ENCODE measurements around the gene LEFTY2. TPM values are rescaled to one million over a fixed set of nuclear protein-coding genes. Genes with fewer than 3 reads are reported as not detected.
"Not testable (repeated sequence)": the region's sequence is repeated elsewhere in the genome, so short reads cannot be mapped to it uniquely, and the experiment has no call there.

Gene LEFTY2
- total and polyA plus RNA-seq, 12 donors: 0.23 to 1.4 (median 0.56) TPM

DNA sequence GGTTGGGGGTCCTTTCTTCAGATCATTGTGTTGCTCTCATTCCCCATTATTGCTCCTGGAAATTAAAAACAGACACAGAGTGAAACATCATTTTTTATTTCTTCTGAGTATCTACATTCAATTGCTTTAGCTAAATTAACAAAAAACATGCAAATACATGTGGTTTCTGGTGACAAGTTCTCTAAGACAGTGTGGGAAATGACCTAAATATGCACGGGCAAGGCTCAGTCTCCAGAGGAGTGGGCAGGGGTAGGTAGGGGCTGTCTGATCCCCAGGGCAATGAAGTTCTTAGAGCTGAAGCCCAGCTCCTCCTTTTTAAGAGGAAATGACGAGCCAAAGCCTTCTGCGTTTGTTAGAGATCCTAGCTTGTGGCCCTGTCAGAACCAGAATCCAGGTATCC is 4.5 kb downstream of the LEFTY2 start:
- TF ChIP-seq CTCF (IDR thresholded peaks at IDR 0.05): no peak
- Histone ChIP-seq H3K27me3 (no peaks in the 10 kb centered on the region), H3K36me3 (no peaks in the 10 kb centered on the region), H3K27ac (no peak overlapping the region), H3K4me3 (no peak overlapping the region), H3K4me1 (peaks cover 5 to 22% (median 17%) of the 10 kb centered on the region in 9 donors), H3K9me3 (no peaks in the 10 kb centered on the region)
- no peak for DNase-seq
- WGBS, 2 donors: 67 to 76% methylated on average over 3 of the region's 3 CpGs
- ATAC-seq: no peak
- intact Hi-C loops (cut with DNase I): no loop called here

DNA sequence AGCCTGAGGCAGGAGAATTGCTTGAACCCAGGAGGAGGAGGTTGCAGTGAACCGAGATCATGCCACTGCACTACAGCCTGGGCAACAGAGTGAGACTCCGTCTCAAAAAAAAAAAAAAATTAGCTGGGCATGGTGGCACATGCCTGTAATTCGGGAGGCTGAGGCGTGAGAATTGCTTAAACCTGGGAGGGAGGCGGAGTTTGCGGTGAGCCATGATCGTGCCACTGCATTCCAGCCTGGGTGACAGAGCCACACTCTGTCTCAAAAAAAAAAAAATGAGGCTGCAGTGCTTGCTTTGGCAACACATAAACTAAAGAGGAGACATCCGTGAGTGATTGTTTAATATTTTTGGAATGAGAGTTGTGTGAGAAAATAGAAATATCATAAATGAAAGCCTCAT is 4.9 kb downstream of the LEFTY2 start:
- 90 to 93% methylated on average over 8 of the region's 8 CpGs for WGBS, 2 donors
- not testable (repeated sequence) for DNase-seq

DNA sequence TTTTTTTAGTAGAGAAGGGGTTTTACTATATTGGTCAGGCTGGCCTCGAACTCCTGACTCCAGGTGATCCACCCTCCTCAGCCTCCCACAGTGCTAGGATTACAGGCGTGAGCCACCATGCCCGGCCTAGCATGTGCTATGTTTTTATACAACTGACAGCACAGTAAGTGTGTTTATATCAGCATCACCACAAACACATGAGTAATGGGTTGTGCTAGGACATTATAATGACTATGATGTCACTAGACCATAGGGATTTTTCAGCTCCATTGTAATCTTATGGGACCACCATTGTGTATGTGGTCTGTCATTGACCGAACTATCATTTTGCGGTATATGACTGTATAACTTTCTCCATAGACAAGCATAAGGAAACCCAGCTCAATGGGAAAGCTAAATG is 6.3 kb downstream of the LEFTY2 start:
- H3K4me3 ChIP-seq: no peak overlapping the region
- intact Hi-C loops (cut with DNase I): no loop called here
- TF ChIP-seq CTCF (IDR thresholded peaks at IDR 0.05): no peak
- 94 to 97% methylated on average over 5 of the region's 5 CpGs for WGBS, 2 donors
- H3K27me3 ChIP-seq: no peaks in the 10 kb centered on the region
- H3K9me3 ChIP-seq: no peaks in the 10 kb centered on the region
- ATAC-seq (no peak), DNase-seq (no peak)
- no peak overlapping the region for H3K27ac ChIP-seq
- H3K4me1 ChIP-seq: peaks cover 0 to 4% (median 0%) of the 10 kb centered on the region in 9 donors
- no peaks in the 10 kb centered on the region for H3K36me3 ChIP-seq

More for the DNA sequence above, 4.9 kb downstream of the LEFTY2 start:
- H3K9me3 ChIP-seq; H3K36me3 ChIP-seq; H3K27me3 ChIP-seq; H3K4me3 ChIP-seq; intact Hi-C loops (cut with DNase I); H3K27ac ChIP-seq; ATAC-seq: not testable (repeated sequence)
- peaks cover under 1 to 17% (median 12%) of the 10 kb centered on the region in 9 donors for H3K4me1 ChIP-seq

DNA sequence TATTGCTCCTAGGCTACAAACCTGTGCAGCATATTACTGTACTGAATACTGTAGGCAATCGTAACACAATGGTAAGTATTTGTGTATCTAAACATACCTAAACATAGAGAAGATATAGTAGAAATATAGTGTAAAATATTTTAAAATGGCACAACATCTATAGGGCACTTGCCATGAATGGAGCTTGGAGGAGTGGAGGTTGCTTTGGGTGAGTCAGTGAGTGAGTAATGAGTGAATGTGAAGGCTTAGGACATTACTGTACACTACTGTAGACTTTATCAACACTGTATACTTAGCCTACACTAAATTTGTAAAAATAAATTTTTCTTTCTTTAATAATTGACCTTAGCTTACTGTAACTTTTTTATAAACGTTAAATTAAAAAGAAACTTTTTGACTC is 7.9 kb downstream of the LEFTY2 start:
- no peak for ATAC-seq
- TF ChIP-seq CTCF (IDR thresholded peaks at IDR 0.05): no peak
- intact Hi-C loops (cut with DNase I): no loop called here
- Histone ChIP-seq H3K4me1 (peaks cover 0 to 4% (median 0%) of the 10 kb centered on the region in 9 donors), H3K36me3 (no peaks in the 10 kb centered on the region), H3K9me3 (no peaks in the 10 kb centered on the region), H3K4me3 (no peak overlapping the region), H3K27ac (no peak overlapping the region), H3K27me3 (no peaks in the 10 kb centered on the region)
- DNase-seq: no peak
- 88 to 92% methylated on average over 2 of the region's 2 CpGs for WGBS, 2 donors

DNA sequence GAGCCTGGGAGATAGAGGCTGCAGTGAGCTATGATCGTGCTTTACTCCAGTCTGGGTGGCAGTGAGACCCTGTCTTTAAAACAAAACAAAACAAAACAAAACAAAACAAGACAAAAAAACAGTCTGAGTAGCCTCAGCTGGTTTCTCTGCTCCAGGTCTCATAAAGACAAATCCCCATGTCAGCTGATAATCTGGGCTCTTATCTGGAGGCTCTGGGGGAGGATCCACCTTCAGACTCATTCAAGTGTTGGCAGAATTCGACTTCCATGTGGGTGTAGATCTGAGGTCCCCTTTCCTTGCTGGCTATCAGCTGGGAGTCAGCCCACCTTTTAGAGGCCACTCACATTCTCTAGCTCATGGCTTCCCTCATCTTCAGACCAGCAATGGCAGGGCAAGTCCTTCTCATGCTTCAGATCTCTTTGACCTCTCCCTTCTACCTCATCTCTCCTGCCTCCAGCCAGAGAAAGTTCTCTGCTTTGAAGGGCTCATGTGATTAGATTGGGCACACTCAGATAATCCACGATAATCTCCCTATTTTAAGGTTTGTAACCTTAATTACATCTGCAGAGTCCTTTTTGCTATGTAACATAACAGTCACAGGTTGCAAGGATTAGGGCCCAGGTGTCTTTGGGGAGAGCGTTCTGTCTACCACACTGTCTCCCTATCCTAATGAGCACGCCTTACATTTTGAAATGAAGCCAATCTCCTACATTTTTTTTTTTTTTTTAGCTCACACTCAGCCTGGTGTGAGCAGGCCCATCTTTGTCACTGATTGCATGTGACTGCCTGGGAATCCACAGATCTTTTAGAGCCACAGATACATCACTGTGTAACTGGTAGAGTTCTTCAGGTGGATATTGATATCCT is 9.5 kb downstream of the LEFTY2 start:
- Histone ChIP-seq H3K9me3 (no peaks in the 10 kb centered on the region), H3K27me3 (no peaks in the 10 kb centered on the region), H3K4me3 (no peak overlapping the region), H3K4me1 (peaks cover 0 to under 1% (median 0%) of the 10 kb centered on the region in 9 donors), H3K36me3 (no peaks in the 10 kb centered on the region), H3K27ac (no peak overlapping the region)
- intact Hi-C loops (cut with DNase I): no loop called here
- WGBS, 2 donors: 76 to 78% methylated on average over 5 of the region's 5 CpGs
- DNase-seq (no peak), ATAC-seq (no peak)
- no peak for TF ChIP-seq CTCF (IDR thresholded peaks at IDR 0.05)

All from heart right ventricle (tissue), 16 donors.